Type B pancreatic cell (in vitro differentiated cells): ENCODE results near the gene NCR2. TPM values are rescaled to one million over a fixed set of nuclear protein-coding genes. Genes with fewer than 3 reads are reported as not detected.

Source experiments
- DNase-seq: peaks from one replicate; pipeline ENCODE4 v3.0.0; 2021; ENCODE audit warnings: mixed read lengths; ENCODE audit not compliant: unreplicated experiment; ENCODE audit errors: extremely low spot score
- H3K27ac Mint-ChIP-seq: 2 replicates; pipeline ENCODE4 v1.8.0; 2021; ENCODE audit warnings: mild to moderate bottlenecking, mixed read lengths
- H3K27me3 Mint-ChIP-seq: 2 replicates; pipeline ENCODE4 v1.8.0; 2021; ENCODE audit warnings: mixed read lengths
- H3K36me3 Mint-ChIP-seq: 2 replicates; pipeline ENCODE4 v1.8.0; 2021; ENCODE audit warnings: mixed read lengths
- H3K4me1 Mint-ChIP-seq: one replicate; pipeline ENCODE4 v1.8.0; 2021; ENCODE audit warnings: mixed read lengths; ENCODE audit not compliant: unreplicated experiment
- H3K4me3 Mint-ChIP-seq: 2 replicates; pipeline ENCODE4 v1.8.0; 2021; ENCODE audit warnings: mild to moderate bottlenecking, mixed read lengths
- H3K9me3 Mint-ChIP-seq: 2 replicates; pipeline ENCODE4 v1.8.0; 2021; ENCODE audit warnings: mixed read lengths
- total RNA-seq: library from RNA; stranded (reverse); gene quantifications from 2 replicates; pipeline ENCODE4 v1.2.1, GENCODE V29; 2021; ENCODE audit warnings: low replicate concordance
- TF ChIP-seq, protein P1 (sequence below): fragments of 200-600 bp; sonication (generic); conservative IDR thresholded peaks from 2 replicates; pipeline ENCODE4 v1.5.0; 2021; ENCODE audit warnings: antibody characterized with exemption, mild to moderate bottlenecking

NCR2 gene
- total RNA-seq, 1 donor from 2014 or later: not detected

- no peak overlapping the region for H3K4me3 Mint-ChIP-seq
- peaks cover 17% of the 10 kb centered on the region for H3K27me3 Mint-ChIP-seq
- H3K27ac Mint-ChIP-seq: no peak overlapping the region
- DNase-seq: no peak
- H3K36me3 Mint-ChIP-seq: no peaks in the 10 kb centered on the region
- peaks cover 30% of the 10 kb centered on the region for H3K4me1 Mint-ChIP-seq
- TF ChIP-seq, protein P1, sequence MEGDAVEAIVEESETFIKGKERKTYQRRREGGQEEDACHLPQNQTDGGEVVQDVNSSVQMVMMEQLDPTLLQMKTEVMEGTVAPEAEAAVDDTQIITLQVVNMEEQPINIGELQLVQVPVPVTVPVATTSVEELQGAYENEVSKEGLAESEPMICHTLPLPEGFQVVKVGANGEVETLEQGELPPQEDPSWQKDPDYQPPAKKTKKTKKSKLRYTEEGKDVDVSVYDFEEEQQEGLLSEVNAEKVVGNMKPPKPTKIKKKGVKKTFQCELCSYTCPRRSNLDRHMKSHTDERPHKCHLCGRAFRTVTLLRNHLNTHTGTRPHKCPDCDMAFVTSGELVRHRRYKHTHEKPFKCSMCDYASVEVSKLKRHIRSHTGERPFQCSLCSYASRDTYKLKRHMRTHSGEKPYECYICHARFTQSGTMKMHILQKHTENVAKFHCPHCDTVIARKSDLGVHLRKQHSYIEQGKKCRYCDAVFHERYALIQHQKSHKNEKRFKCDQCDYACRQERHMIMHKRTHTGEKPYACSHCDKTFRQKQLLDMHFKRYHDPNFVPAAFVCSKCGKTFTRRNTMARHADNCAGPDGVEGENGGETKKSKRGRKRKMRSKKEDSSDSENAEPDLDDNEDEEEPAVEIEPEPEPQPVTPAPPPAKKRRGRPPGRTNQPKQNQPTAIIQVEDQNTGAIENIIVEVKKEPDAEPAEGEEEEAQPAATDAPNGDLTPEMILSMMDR: no peak
- no peaks in the 10 kb centered on the region for H3K9me3 Mint-ChIP-seq
These were observed 3.3 kb downstream of the NCR2 start for GRCh38 chr6:41338659-41339058.

DNA sequence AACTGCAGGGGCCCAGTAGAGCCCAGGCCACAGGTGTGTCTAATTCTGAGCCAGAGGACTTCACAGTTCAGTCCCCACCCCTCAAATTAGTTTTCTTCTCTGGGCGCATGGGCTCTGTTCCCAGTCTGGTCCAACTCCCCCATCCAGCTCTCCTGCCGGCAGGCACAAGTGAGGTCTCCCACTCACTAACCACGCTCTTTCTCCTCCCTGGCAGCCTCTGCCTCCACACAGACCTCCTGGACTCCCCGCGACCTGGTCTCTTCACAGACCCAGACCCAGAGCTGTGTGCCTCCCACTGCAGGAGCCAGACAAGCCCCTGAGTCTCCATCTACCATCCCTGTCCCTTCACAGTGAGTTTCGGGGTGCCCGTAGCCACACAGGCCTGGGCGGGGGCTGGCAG, 6.2 kb downstream of the NCR2 start:
- no peak overlapping the region for H3K27ac Mint-ChIP-seq
- peaks cover 35% of the 10 kb centered on the region for H3K27me3 Mint-ChIP-seq
- H3K36me3 Mint-ChIP-seq: no peaks in the 10 kb centered on the region
- no peaks in the 10 kb centered on the region for H3K9me3 Mint-ChIP-seq
- TF ChIP-seq, protein P1: no peak
- H3K4me1 Mint-ChIP-seq: peaks cover 15% of the 10 kb centered on the region
- H3K4me3 Mint-ChIP-seq: no peak overlapping the region
- DNase-seq: no peak

- Mint-ChIP-seq H3K4me3 (no peak overlapping the region), H3K36me3 (no peaks in the 10 kb centered on the region), H3K9me3 (peaks cover 1% of the 10 kb centered on the region), H3K27me3 (peaks cover 35% of the 10 kb centered on the region), H3K27ac (no peak overlapping the region), H3K4me1 (peaks cover 14% of the 10 kb centered on the region)
- no peak for DNase-seq
- TF ChIP-seq, protein P1: no peak
These were observed 6.8 kb downstream of the NCR2 start for GRCh38 chr6:41342241-41342640.

GRCh38 chr6:41343641-41344187, 8.3 kb downstream of the NCR2 start:
- peaks cover 35% of the 10 kb centered on the region for H3K27me3 Mint-ChIP-seq
- DNase-seq: peak; percentile 32
- no peak overlapping the region for H3K4me3 Mint-ChIP-seq
- H3K27ac Mint-ChIP-seq: no peak overlapping the region
- TF ChIP-seq, protein P1: no peak
- H3K36me3 Mint-ChIP-seq: no peaks in the 10 kb centered on the region
- peaks cover 14% of the 10 kb centered on the region for H3K4me1 Mint-ChIP-seq
- H3K9me3 Mint-ChIP-seq: peaks cover 16% of the 10 kb centered on the region

DNA sequence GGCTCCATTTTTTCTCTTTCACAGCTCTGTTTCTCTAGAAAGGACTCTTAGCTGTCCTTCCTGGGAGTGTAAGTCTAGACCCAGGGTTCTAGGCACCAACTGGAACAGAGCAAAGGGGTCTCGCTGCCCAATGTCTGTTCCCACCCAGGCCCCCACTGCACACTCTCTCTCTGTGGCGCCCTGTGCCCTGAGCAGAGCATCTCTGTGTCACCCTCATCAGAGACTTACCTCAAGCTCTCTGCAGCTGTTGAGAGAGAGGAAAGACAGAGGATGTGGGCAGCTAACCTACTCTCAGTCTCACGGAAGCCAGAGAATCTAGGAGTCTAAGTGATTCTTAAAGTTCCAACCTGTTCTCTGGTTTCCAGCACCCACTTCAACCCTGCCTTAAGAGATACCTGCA, 9.5 kb downstream of the NCR2 start:
- Mint-ChIP-seq H3K9me3 (peaks cover 17% of the 10 kb centered on the region), H3K27me3 (peaks cover 39% of the 10 kb centered on the region), H3K36me3 (no peaks in the 10 kb centered on the region), H3K4me1 (peaks cover 14% of the 10 kb centered on the region), H3K27ac (no peak overlapping the region), H3K4me3 (no peak overlapping the region)
- DNase-seq: peak; percentile 37
- TF ChIP-seq, protein P1: no peak

- Mint-ChIP-seq H3K9me3 (peaks cover 17% of the 10 kb centered on the region), H3K4me3 (no peak overlapping the region), H3K27ac (no peak overlapping the region), H3K27me3 (peaks cover 49% of the 10 kb centered on the region), H3K36me3 (no peaks in the 10 kb centered on the region), H3K4me1 (peaks cover 14% of the 10 kb centered on the region)
- TF ChIP-seq, protein P1: no peak
- DNase-seq: peak; percentile 16
These were observed 10.5 kb downstream of the NCR2 start for GRCh38 chr6:41345901-41346300.
